Stimulated activated CD4-positive, alpha-beta T cell treated with anti-CD3 and anti-CD28 coated beads, TNF-alpha, amount 100 ng/mL, for 48 hours (primary cell): ENCODE measurements around the gene KATNBL1.
A peak's percentile ranks its signal among the peaks of the same experiment; 100 is the strongest.
"Not testable (repeated sequence)": the region's sequence is repeated elsewhere in the genome, so short reads cannot be mapped to it uniquely, and the experiment has no call there.

Source experiments
- DNase-seq, 3 donors: peaks; one replicate each; pipeline ENCODE4 v3.0.0-alpha.2; 2020; ENCODE audit warnings: low read depth in 3 of 3

KATNBL1 gene

DNA sequence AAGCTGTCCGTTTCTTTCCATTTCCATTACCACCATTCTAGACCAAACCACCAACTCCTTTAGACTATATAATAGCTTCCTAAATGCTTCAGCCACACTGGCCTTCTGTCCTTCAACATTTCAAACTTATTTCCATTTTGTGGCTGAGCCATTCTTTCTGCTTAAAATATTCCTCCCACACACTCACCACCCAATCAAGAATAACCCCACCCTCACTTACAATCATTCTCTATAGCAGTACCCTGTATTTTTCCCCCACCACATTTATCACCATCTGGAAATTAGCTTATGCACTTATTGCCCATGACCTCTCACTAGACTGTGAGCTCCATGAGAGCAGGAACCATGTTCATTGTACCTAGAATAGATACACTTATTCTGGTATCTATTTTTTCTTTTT lies 6.6 kb downstream of the KATNBL1 start:
- no peak for DNase-seq

DNA sequence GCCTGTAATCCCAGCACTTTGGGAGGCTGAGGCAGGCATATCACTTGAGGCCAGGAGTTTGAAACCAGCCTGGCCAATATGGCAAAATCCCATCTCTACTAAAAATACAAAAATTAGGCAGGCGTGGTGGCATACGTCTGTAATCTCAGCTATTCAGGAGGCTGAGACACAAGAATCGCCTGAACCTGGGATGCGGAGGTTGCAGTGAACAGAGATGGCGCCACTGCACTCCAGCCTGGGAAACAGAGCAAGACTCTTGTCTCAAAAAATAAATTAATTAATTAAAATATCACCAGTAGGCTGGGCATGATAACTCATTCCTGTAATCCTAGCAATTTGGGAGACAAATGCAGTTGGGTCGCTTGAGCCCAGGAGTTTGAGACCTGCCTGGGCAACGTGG lies 16.6 kb downstream of the KATNBL1 start:
- not testable (repeated sequence) for DNase-seq

DNA sequence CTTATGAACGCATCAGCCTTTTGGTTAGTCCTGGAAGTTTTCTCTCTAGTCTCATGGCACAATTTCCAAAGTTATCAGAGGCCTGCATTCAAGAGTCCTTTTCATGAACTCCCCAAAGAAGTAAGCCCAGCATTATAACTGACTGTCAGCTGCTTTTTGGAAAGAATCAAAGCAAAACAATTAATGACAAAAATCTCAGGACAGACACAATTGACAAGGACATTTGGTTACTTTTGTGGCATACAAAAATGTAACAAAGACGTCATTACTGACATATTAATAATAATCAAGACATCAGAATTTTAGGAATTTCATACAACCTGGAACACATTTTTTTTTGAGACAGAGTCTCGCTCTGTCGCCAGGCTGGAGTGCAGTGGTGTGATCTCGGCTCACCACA lies 21.2 kb downstream of the KATNBL1 start:
- DNase-seq, result no peak

DNA sequence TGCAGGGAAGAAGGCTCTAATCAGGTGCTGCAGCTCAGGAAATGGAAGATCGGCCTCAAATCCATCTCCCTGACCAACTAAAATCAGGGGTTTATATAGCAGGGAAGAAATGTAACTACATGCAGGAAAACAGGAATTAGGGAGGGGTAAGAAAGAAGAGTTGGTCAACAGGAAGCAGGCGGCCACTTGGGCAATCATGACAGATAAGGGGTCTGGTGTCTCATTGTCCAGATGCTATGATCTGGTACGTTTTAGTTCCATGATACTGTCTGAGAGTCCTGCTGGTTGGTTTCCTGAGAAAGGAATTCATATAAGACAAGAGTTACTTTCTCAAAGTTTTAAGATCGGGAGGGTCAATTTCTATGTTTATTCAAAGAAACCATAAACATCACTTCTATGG lies 24.2 kb downstream of the KATNBL1 start:
- DNase-seq, result no peak

DNA sequence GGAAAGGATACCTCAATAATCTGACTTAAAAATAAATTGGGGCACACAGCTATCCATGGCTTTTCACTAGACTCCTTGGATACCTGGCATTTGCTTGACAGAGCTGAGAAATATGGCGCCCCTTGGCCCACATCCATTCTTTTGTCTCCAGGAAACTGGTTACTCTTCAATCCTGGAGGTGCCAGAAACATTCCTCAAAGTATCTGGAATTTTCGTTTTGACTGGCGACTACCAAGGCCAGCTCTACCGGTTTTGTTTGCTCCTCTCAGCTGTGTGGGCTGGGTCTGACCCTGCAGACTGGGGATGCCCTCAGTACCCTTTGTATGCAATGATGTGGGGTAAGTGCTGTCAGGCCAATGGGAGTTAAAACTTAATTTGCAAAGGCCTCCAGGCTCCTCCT lies 27.0 kb downstream of the KATNBL1 start:
- no peak for DNase-seq

DNA sequence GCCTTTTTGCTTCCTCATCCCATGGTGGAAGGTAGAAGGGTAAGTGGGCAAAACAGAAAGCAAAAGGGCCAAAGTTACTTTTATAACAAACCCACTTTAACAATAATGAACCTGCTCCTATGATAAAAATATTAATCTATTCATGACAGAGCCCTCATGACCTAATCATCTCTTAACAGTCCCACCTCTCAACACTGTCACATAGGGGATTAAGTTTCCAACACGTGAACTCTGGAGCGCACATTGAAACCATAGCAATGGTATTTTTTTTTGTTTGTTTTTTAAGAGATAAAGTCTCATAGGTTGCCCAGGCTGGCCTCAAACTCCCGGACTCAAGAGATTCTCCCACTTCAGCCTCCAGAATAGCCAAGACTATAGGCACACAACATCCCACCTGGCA lies 30.7 kb downstream of the KATNBL1 start:
- no peak for DNase-seq

DNA sequence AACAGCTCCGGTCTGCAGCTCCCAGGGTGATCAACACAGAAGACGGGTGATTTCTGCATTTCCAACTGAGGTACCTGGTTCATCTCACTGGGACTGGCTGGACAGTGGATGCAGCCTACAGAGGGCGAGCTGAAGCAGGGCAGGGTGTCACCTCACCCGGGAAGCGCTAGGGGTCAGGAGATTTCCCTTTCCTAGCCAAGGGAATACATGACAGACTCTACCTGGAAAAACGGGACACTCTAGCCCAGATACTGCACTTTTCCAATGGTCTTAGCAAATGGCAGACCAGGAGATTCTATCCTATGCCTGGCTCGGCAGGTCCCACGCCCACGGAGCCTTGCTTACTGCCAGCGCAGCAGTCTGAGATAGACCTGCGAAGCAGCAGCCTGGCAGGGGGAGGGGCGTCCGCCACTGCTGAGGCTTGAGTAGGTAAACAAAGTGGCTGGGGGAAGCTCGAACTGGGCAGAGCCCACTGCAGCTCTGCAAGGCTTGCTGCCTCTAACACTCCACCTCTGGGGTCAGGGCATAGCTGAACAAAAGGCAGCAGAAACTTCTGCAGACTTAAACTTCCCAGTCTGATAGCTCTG lies 43.8 kb downstream of the KATNBL1 start:
- not testable (repeated sequence) for DNase-seq

DNA sequence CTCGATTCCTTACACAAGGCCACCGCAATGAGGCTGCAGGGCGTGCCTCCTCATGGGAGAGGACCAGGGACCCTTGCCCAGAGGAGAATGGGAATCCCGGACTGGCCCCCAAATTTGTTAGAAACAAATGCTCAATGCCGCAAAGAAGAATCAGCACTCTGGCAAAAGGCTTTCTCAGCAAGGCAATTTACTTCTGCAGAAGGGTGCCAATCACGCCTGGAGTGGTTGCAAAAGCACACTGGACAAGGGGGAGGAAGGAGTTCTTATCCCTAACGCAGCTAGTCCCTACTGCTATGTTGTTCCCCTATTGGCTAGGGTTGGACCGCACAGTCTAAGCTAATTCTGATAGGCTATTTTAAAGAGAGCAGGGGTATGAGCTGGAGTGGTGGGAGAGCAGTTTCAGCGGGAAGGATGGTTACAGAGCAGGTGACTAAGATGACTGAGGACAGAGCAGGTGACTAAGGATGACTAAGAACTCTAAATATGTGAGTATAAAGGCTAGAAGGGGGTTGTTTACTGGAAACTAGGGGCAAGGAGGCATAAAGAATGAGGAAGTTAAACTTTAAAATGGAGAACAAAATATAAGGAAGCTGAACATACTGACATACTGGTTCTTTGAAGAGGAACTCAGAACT lies 48.5 kb downstream of the KATNBL1 start:
- DNase-seq, result no peak

DNA sequence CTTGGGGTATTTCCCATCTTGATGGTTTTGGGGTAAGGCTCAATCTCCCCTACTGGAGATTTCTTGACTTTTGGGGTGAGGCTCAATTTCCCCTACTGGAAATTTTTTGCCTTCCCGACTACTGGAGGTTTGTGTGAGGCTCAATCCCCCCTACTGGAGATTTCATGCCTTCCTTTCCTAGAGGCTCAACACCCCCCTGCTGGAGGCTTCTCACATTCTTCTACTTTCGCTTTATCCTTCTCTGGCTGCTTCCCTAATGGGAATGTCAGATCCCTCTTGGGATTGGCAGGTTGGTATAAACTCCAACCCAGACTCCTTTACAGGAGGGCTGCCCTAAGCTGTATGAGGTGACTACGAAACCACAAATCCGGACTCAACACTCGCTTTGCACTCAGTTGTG lies 49.2 kb downstream of the KATNBL1 start:
- DNase-seq, result no peak

DNA sequence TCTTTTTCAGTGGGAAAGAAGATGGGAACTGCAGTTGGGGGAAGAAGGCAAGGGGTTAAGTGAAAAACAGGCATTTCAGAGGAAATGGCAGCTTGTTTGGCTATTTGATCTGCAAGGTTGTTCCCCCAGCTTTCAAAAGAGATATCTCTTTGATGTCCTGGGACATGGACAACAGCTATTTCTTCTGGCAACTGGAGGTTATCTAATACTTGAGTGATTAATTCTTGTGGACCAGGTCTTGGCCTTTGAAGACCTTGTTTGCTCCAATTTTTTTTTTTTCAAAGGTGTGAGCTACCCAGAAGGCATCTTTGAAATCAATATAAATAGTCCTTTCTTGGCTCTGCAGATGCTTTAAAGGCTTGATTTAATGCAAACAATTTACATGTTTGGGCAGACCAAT lies 51.5 kb downstream of the KATNBL1 start:
- no peak for DNase-seq

DNA sequence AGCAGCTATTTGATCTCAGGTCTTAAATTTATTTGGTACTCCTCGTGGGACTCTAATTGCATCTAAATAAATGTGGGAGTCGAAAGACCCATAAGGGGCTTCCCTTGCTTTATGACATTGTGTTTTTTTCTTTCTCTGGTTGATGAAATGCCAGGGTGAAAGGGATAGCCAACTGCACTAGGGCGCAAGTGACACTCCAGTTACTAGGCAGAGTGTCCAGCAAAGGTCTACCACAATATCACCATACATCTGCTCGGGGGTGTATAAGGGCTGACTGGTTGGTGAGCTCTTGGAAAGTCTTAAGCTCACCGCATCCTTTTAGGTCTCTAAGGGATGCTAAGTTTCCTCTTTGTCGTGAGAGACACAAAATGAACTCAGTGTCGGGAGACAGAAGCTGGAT lies 54.0 kb downstream of the KATNBL1 start:
- no peak for DNase-seq

DNA sequence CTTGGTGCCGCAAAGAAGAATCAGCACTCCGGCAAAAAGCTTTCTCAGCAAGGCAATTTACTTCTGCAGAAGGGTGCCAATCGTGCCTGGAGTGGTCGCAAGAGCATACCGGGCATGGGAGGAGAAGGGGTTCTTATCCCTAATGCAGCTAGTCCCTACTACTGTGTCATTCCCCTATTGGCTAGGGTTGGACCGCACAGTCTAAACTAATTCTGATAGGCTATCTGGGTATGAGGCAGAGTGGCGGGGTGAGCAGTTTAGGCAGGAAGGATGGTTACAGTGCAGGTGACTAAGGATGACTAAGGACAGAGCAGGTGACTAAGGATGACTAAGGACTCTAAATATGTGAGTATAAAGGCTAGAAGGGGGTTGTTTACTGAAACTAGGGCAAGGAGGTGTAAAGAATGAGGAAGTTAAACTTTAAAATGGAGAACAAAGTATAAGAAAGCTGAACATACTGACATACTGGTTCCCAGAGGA lies 55.1 kb downstream of the KATNBL1 start:
- DNase-seq, result peak in 2 of 3 donors; percentile 4 to 11

DNA sequence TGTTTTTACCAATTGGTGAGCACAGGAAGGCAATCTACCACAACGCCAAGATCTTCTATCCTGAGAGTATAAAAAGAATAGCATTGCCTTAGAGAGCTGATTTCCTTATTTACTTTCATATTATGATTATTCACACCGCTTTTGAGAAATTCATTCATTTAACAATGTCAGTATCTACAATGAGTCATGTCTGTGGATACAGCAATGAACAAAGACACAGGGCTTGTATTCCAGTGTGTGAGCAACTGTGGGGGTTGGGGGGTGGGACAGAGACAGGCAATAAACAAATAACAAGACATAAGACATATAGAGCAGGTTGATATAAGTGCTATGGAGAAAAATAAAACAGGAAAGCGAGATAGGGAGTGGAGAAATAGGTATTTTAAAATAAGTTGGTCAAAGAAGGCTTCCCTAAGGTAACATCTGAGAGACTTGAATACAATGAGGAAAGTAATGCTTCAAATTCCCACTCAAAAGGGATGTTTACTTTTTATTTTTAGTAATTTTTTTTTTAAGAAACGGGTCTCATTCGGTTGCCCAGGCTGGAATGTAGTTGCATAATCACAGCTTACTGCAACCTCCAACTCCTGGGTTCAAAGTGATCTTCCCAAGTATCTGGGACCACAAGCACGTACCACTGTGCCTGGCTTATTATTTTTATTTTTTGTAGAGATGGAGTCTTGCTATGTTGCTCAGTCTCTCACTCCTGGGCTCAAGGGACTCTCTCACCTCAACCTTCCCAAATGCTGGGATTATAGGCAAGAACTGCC lies 62.3 kb downstream of the KATNBL1 start:
- DNase-seq, result no peak

DNA sequence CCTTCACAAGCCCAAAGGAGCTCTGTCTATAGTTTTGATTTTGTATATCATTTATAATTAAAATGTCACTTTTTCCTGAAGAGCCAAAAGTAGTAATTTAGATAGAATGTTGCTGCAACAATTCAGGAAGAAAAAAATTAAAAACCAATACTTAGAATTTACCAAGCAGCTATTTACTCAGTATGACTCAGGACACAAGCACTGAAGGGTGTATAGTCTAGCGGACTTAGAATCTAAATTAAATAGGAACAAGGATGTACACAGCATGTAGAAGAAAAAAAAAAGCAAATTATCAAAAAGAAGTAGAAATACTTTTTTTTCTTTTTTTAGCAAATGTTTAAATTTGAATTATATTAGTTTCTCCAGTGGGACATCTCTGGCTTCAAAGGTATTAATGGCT lies 76.4 kb downstream of the KATNBL1 start:
- DNase-seq, result no peak

DNA sequence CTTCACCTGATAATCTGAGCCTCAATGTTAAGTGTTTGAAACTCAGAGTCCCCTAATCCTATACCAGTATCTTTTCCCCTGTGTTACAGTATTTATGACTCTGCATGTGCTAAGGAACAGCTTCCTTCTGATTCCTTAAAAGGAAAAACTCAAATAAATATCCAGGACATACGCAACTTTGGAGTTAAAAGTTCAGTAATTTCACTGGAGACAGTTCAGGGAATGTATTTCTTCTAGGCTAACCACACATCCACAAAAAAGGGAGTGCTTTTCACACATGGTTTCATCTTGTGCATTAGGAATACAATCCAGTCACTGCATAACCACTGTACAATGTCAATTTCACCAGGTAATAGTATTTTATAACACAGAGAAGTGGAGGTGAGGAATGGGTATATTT lies 77.0 kb downstream of the KATNBL1 start:
- DNase-seq, result no peak

DNA sequence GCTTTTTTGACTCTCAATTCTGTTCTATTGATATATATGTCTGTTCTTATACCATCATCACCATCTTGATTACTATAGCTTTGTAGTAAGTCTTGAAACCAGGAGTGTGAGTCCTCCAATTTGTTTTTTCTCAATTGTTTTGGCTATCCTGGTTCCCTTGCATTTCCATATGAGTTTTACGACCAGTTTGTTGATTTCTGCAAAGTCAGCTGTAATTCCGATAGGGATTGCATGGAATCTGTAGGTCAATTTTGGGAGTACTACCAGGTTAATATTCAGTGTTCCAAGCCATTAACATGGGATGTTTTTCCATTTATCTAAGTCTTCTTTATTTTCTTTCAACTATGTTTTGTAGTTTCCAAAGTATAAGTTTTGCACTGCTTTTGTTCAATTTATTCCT lies 81.0 kb downstream of the KATNBL1 start:
- DNase-seq, result no peak

DNA sequence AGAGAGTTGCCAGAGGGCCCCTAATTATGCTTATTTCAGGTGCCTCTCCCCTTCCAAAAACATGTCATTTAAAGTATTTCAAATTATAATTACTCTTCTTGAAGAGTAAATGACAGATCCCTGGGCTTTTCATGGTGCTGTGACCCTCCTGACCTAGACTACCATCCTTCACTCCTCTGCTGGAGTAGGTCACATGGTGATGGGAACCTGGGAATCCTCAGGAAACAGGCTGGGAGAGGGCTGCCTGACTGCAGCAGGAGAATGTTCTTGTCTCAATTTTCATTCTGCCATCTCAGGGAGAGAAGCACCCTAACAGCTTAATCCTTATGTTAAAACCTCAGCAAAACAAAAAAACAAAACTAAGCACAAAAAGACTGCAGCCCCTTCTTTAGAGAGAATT lies 83.4 kb downstream of the KATNBL1 start:
- DNase-seq, result no peak

DNA sequence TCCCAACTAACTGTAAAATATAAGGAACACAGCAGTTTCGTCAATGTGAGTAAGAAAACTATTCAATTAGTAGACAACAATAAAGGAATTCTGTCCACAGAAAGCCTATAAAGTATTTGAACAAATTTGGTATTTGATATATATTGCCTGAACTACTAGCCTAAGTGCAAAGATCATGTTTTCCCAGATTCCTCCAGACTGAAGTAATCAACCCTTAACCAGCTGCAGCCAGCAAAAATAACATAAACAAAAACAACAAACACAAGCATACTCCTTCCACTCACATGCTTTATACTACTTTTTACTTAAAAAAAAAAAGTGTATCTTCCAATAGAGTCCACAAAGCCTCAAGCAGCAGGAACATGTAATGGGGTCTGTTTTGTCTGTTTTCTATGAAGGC lies 84.0 kb downstream of the KATNBL1 start:
- DNase-seq, result no peak

DNA sequence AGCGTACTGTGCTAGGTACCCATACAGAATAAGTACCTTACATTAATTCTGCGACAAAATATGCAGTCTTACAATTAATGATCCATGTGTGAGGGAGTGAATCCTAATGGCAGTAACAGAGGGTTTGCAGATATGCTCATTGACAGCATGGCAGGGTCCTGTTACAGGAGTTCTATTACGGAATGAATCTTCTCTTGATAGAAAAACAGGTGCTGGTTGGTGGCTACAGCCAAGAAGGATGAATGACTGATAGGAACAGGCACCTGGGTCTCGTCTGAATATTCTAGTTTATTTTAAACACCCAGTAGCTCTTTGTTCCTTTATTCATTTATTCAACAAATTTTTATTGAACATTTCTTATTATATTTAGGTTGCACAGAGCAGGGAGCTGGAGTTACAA lies 85.2 kb downstream of the KATNBL1 start:
- DNase-seq, result no peak

DNA sequence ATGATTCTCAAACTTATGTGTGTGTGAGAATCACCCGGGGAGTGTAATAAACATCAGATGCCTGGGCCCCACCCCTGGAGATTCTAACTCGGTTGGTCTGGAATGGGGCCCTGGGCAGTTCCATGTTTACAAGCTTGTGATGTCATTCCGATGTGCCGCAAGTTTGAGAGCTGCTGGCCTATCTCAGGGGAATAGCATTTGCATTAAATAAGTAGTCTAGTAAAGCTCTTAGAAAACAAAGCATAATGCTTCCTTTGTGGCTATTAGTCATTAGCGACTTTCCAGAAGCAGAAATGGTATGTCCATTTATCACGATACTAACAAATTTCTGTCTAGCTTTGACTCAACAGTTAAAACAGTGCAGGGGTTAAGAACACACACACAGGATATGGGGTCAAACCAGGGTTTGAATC lies 87.1 kb downstream of the KATNBL1 start:
- no peak for DNase-seq

DNA sequence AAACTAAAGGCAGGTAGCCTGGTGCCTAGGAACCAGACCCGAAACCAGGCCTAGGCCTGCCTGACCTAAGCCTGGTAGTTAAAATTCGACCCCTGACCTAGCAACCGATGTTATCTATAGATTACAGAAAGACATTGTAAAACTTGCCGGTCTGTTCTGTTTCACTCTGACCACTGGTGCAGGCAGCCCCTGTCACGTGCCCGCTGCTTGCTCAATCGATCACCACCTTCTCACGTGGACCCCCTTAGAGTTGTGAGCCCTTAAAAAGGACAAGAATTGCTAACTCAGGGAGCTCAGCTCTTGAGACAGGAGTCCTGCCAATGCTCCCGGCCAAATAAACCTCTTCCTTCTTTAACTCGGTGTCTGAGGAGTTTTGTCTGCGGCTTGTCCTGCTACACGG lies 88.1 kb downstream of the KATNBL1 start:
- not testable (repeated sequence) for DNase-seq

DNA sequence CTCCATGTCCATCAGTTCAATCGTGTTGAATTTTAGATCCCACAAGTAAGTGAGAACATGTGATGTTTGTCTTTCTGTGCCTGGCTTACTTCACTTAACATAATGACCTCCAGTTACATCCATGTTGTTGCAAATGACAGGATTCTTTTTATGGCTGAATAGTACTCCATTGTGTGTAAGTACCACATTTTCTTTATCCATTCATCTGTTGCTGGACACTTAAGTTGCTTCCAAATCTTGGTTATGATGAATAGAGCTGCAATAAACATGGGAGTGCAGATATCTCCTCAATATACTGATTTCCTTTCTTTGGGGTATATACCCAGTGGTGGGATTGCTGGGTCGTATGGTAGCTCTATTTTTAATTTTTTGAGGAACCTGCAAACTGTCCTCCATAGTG lies 89.5 kb downstream of the KATNBL1 start:
- not testable (repeated sequence) for DNase-seq

DNA sequence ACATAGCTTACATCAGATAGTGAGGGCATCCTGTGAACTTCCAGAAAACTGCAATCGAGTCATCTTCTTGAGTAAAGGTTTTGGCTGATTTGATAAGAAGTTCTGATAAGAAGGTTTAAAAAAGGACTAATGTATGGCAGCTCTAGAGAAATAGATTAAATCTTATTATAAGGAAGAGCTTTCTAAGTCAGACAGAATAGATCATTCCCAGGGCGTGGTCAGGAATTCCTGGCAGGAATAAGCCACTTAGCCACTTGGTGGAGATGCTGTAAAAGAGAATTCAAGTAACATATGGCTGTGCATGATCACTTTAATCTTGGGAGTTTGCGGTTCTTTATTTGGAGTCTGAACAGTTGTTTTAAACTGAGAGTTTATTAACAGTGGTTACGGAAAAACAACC lies 90.6 kb downstream of the KATNBL1 start:
- no peak for DNase-seq
